Islet precursor cell (in vitro differentiated cells): ENCODE results near the gene DDI2.
A peak's percentile ranks its signal among the peaks of the same experiment; 100 is the strongest.
"Not testable (repeated sequence)": the region's sequence is repeated elsewhere in the genome, so short reads cannot be mapped to it uniquely, and the experiment has no call there.

ENCODE experiments used
- DNase-seq: peaks from one replicate; pipeline ENCODE4 v3.0.0-alpha.2; 2018

The DDI2 gene

DNA sequence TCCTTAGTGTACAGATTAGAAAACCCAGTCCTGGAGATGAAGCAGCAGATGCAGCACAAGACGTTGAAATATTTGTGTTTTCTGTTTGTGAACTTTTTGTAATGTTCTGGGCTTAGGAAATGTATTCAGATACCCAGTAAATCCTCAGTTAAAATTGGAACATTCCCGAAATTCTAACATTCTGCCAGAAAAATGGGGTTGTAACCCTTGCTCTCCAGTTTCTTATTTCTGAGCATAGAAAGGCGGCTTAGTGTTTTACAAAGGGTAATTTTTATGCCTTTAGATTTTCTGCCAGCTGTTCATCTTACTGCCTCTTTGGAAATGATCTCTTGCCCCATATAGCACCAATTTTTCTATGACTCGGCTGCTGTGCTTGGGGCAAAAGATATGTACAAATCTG, 20.6 kb downstream of the DDI2 start:
- no peak for DNase-seq

DNA sequence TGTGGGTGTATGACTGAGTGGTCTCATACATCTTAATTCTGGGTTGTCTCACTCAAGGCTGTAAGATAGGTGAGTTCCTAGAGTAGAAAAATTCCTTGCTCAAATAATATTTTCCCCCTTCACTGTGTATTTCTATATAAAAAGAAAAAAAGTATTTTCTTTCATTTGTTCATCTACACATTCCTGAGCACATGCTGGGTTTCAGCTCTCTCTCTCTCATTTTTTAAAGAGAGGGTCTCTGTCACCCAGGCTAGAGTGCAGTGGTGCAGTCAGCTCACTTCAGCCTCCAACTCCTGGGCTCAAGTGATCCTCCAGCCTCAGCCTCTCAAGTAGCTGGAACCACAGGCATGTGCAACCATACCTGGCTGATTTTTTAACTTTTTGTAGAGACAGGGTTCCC, 22.0 kb downstream of the DDI2 start:
- no peak for DNase-seq

DNA sequence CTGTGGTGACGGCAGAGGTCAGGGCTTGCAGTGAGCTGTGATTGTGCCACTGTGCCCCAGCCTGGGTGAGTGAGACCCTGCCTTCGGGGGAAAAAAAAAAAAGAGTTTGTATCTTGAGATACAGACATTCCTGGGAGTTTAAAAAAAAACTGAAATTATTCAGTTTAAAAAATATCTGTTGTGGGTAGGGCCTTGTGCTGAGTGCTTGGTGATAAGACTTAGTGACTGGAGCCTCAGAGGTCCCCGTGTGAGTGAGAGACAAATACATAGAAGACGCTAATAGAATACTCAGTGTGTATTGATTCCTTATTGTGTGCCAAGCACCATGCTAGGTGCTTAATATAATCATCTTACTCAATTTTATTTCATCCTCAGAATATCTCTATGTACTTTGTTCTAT, 22.7 kb downstream of the DDI2 start:
- no peak for DNase-seq

DNA sequence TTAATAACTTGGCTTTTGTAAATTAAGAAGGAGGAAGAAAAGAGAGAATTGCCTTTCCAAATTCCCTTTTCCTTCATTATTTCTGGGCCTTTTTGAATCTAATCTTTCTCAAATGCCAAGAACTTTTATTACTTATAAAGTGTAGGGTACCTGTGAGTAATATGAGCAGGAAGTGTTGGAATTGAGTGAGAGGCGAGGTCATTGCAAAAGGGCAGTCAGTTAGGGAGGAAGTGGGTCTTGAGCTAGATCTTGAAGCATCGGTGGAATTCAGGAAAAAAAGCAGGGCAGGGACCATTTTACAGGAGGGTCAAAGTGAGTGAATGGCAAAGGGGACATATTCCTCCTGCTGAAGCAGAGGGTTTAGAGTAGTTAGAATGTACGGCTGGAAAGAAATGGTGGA, 23.4 kb downstream of the DDI2 start:
- DNase-seq, result no peak

DNA sequence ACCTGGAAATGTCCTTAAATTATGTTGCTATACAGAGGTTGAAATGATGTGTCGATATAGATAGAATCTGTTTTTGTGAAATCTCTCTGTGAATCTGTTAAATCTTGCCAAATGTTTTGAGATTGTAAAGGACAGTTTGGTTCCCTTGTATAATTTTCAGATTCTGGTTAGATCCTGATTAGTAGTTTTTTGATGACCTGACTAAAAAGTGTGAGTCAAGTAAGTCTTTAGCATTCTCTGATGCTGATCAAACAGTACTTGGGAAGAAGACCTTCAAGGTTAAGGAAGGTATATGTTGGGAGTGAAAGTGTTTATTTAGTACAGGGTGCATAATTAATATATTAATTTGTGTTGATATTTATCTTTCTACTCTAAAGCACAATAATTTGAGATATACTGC, 32.7 kb downstream of the DDI2 start:
- DNase-seq, result no peak

DNA sequence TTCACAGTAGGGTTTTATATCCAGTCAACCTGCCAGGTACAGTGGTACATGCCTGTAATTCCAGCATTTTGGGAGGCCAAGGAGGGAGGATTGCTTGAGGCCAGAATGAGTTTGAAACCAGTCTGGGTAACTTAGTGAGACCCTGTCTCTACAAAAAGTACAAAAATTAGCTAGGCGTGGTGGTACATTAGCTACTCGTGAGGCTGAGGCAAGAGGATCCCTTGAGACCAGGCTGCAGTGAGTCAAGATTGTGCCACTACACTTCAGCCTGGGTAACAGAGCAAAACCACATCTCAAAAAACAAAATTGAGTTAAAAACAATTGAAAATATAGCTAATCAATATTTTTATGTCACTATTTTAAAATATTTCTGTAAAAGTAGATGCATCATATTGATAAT, 33.2 kb downstream of the DDI2 start:
- DNase-seq, result no peak

DNA sequence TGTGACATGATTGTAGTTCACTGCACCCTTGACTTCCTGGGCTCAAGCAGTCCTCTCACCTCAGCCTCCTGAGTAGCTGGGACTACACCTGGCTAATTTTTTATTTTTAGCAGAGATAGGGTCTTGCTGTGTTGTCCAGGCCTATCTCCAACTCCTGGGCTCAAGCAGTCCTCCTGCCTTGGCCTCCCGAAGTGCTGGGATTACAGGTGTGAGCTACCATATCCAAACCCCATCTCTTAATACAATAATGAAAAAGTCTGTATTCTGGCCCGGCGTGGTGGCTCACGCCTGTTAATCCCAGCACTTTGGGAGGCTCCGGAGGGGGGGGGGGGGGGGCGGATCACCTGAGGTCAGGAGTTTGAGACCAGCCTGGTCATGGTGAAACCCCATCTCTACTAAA, 34.9 kb downstream of the DDI2 start:
- DNase-seq, result not testable (repeated sequence)

DNA sequence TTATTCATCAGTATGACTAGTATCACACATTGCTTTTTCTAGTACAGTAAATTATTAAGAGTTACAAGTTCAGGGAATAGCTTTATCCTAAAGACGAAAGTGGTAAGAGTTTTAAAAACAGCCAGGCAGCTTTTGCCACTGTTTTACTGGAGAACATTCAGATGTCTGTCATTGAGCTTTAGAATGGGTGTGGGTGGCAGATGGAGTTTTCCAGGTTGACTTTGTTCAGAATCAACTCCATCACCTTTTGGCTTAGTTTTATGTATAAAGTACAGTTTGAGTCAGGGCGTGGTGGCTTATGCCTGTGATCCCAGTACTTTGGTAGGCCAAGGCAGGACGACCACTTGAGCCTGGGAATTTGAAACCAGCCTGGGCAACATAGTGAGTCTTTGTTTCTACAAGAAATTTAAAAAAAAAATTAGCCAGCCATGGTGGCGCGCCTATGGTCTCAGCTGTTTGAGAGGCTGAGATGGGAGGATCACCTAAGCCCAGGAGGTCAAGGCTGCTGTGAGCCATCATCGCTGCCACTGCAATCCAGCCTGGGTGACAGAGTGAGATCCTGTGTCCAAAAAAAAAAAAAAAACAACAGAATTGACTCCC, 36.9 kb downstream of the DDI2 start:
- DNase-seq, result no peak

DNA sequence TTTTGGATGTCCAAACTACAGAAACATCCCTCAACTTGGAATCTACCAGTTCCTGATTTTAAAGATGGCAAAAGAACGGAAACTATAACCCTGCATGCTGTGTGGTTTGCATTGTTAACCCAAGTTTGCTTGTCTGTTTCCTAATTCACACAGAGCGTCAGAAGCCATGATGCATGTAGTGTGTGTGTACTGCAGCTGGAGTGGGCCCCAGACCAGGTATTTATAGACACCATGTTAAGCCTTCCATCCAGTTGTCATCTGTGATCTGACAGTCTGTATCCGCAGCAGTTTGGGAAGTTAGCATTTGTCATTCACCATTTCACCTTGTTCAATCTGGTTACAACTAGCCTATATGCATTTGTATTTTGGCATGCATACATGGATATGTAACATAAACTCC, 39.2 kb downstream of the DDI2 start:
- no peak for DNase-seq

DNA sequence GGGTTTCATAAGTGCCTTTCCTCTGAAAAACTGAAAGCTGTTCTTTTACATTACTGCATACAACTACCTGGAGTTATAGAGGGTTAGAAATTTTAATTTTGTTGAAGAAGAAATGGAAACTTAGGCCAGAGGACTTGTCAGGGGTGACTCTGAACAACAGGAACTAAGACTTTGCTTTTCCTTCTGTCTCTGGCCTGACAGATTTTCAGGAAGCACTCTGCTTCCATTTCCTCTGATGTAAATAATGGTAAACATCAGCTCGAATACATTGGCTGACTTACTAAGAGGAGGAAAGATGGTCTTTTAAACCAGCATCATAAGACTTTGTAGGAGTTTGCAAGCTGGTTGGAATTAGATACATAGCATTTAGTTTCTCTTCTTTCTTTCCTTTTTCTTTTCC, 39.8 kb downstream of the DDI2 start:
- no peak for DNase-seq

DNA sequence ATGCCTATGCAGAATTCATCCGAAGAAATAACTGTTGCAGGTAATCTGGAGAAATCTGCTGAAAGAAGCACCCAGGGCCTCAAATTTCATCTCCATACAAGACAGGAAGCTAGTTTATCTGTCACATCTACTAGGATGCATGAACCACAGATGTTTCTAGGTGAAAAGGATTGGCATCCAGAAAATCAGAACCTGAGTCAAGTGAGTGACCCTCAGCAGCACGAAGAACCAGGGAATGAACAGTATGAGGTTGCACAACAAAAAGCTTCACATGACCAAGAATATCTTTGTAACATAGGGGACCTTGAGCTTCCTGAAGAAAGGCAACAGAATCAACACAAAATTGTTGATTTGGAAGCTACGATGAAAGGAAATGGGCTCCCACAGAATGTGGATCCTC, 42.9 kb downstream of the DDI2 start:
- DNase-seq, result no peak

DNA sequence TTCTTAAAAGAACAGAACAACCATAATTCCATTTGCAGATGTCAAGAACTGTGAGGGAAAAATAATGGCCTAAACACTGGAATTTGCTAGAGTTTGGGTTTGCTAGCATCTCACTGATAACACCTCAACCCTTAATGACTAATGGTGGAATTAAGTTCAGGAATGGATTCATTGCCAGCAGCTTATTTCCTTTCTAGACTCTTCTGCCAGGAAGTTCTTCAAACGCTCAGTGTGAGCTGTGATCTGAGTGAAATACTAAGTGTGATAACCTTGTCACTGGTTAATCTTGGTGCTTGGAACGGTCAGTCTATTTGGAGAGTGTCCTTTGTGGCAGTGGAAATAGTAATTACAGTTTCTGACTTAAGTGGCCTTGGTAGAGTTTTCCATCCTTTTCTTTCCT, 45.2 kb downstream of the DDI2 start:
- DNase-seq, result no peak

DNA sequence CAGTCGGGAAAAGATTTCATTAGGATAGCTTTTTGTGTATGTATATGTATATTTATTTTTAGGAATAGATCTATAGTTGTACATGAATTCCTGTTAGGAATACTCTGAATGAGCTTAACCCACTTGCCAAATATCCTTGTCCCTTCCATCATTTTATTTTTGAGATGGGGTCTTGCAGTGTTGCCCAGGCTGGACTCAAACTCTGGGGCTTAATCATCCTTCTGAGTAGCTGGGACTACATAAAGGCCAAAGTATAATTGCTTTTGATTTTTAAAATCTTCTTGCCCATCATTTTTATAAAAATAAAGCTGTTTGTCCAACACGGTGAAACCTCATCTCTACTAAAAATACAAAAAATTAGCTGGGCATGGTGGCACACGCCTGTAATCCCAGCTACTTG, 46.7 kb downstream of the DDI2 start:
- DNase-seq, result no peak

DNA sequence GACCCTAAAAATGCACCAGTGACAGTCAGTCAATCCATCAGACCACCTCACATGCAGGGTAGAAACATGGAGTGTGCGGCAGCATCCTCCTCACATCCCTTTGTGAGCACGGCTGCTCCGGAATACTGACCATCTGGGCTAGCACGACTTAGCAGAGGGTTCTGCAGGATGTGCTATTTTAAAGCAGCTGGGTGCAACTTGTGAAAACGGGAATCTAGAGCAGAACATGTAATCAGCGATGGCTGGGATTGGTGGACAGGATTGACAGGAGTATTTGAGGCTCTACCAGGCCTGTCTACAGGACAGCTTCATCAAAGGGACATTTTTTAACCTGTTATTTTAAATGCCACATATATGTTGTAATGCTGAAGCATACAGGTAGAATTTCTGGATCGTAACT, 50.1 kb downstream of the DDI2 start:
- DNase-seq, result no peak

DNA sequence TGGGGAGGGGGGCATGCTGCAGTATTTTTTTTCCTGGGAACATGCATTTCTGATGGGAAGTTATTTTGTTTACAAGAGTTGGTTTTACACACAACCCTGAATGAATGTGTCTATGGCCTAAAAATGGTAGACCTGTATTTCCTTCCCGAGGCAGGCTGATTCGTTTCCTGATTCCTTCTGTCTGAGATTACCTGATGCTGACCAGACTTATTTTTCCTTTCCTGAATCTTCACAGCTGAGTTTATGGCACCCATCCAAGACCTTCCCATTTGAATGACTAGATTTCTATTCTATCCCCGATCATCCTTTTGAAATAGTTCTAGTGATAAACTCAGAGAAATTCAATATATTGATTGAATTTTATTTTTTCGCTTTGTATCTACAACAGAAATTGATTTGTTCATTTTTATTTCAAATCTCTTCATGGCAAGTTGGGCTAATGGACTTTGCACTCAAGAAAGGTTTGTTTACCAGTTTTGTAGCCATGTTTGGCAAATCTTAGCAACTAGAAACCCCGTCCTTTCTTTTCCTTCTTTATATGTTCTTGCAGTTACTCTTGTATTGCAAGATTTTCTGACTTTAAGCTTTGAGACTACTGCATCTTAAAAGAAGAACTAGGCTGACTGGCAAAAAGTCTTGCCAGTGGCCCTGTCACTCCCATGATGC, 51.0 kb downstream of the DDI2 start:
- no peak for DNase-seq

DNA sequence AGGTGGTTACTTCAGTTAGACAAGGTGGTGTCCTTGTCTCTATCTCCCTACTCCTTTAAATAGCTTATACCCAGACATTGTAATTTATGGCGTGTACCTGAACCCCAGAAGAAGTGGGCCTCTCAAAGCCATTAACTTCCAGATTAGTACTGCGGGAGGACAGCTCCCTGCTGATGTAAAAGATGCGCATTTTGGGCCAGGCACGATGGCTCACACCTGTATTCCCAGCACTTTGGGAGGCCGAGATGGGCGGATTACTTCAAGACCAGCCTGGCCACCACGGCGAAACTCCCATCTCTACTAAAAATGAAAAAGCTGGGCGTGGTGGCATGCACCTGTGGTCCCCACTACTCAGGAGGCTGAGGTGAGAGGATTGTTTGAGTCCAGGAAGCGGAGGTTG, 51.8 kb downstream of the DDI2 start:
- DNase-seq, result no peak

DNA sequence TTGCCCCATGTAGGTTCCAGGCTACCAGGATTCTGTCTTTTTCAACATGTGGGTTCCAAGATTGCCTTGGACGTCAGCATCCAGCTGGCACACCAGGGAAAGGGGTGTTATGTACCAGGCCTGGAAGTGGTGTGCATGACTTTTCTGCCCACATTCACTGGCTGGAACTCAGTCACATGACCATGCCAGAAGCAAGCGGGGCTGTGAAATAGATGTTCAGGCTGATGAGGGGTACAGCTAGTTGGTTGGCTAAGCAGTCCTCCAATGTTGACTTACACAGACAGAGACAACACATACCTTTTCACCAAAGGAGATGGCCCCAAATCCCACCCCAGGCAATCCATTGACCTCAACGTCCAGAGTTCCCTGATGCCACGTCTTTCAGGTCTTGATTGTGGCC, 52.6 kb downstream of the DDI2 start:
- no peak for DNase-seq

DNA sequence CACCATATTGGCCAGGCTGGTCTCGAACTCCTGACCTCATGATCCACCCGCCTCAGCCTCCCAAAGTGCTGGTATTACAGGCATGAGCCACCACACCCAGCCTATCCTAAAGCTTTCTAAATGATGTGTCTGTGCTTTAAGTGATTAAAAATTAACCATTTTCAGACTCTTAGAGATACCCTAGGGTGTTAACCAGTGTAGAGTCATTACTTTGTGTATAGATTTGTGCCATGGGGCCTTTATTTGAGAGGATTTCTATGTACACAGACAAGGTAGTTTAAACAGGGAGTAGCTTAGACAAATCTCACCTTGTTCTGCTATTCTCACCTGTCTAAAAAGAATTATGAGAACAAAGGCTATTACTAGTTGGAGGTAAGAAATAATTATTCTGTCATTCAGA, 54.2 kb downstream of the DDI2 start:
- no peak for DNase-seq

DNA sequence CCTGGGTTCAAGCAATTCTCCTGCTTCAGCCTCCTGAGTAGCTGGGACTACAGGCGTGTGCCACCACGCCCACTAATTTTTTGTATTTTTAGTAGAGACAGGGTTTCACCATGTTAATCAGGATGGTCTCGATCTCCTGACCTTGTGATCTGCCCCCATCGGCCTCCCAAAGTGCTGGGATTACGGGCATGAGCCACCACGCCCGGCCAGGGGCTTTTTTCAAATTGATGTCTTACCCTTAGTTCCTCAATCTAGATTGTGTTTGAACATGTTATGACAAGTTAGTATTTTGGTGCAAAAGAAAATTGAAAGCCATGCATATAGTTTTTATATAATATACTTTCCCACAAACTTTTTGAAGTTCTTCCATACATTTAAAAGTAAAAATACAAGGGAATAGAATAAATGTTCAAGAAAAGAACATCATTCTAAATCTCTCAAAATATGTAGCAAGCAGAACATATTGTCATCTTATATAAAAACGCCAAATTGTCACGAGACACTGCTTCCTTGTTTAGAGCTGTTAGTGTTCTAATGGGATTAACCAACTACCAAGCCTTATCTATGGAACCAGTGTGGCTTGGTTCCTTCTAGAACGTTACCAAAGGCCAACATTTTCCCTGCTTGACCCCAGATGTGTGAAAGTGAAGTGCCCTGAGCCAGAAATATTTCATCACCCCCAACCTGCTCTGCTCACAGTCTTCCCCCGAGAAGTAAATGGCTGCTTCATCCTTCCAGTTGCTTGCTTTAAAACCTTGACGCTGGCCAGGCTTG, 57.3 kb downstream of the DDI2 start:
- DNase-seq, result no peak

DNA sequence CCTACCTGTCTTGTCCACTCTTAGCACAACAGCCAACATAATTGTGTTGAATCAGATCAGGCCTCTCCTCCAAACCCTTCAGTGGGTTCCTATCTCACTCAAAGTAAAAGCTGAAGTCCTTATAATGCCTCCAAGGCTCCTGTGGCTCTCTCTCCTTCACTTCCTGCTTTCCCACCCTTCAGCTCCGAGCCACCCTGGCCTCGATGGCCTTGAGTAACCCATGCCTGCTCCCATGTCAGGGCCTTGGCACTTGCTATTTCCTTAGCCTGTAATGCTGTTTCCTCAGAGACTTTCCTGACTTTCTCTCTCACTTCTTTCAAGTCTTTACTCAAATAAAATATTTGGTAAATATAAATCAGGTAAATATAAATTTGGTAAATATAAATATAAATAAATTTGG, 58.8 kb downstream of the DDI2 start:
- no peak for DNase-seq

DNA sequence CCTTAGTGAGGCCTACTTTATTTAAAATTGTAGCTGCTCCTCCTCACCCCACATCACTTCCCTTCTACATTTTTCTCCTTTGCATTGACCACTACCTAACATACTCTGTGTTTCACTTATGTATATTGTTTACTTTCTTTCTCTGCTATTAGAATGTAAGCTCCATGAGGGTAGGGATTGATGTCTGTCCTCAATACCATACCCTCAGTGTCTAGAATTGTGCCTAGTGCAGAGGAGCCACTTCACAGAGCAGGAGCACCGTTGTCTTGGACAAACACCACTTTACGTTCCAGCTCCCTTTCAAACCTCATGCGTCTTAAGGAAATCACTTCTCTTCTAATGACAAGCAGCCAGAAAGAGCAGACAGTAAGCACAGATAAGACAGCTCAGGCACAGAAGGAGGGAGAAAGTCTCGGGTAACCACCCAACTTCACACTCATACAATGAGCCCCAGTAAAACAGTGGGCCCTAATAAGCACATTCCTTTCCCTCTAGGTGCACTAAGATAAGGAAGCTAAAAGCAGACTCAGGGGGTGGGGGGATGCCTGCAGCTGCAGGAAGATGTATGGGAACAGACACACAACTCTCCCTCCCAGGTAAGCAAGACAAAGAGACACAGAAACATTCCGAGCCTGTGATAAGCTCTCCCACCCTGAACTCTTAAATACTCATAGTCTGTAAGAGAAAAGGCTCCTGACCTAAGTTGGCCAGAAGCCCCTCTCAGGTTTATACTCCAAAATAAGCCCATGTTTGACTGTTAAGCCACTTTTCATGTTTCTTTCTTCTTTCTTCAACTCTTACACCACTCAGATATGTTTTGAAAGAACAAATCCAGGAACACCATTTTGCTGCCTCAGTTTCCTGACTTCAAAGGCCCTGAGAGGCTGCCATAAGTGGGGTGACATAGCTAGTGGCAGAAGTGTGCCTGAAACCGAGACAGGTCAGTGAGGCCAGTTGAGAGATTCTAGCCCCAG, 59.7 kb downstream of the DDI2 start:
- DNase-seq, result peak; percentile 62

DNA sequence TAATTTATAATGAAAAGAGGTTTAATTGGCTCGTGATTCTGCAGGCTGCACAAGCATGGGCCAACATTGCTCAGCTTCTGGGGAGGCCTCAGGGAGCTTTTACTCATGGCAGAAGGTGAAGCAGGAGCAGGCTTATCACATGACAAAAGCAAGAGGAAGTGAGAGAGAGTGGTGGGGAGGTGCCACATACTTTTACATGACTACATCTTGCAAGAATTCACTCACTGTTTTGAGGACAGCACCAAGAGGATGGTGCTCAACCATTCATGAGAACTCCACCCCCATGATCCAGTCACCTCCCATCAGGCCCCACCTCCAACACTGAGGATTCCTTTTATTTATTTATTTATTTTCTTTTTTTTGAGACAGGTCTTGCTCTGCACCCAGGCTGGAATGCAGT, 61.3 kb downstream of the DDI2 start:
- DNase-seq, result peak; percentile 86

DNA sequence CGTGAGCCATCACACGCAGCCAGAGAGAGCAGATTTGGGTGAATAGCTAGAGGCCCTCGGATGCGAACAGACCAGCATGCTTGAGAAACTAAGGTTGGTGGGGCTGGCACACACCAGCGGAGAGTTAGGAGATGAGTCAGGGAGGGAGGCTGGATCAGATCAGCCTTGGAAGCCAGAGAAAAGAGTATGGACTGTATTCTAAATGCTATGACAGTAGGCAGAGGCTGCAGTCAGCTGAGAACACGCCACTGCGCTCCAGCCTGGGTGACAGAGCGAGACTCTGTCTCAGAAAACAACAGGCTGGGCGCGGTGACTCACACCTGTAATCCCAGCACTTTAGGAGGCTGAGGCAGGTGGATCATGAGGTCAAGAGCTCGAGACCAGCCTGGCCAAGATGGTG, 62.9 kb downstream of the DDI2 start:
- DNase-seq, result peak; percentile 86
